ENCODE measurements around the gene C11orf24. TPM values are rescaled to one million over a fixed set of nuclear protein-coding genes. Genes with fewer than 3 reads are reported as not detected.

The C11orf24 gene
- total and polyA plus RNA-seq, 10 of the 15 experiments (the other 5 are each of a cell fraction or from before 2014, with no cell fraction given) = 4.3 to 104 (median 41.4) TPM

DNA sequence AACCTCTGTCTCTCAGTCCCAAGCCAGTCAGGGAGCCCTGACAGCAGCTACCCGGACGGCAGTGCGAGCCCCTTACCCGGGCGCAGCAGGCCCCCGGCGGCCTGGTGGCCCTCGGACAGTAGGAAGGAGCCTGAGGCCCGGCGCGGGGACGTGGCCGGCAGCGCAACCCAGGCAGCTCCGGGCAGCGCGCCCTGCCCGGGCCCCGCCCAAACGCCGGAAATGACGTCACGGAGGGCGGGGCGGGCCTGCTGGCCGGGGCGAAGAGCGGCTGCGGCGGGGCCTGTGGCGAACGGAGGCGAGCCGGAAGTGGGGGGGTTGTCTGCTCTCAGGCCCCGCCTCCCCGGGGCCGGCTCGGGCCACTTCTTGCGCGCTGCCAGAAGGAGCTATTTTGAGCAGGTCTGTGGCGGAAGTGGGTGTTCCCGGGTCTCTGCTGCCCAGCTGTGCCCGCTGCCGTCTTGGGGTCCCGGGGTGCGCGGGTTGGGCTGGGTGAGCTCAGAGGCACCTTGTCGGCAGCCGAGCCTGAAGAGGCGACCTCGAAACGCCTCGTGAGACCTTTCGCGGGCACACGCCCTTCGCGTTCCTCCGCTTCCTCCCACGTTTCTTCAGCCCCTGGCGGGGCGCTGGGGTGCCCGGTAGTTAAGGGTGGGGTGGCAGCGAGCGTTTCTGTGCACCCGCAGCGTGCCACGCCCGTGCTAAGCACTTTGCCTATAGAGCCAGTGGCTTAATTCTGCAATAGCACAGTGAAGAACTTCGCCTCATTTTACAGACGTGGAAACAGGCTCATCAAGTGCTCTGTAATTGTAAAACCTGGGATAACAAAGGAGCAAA, at the start of gene C11orf24 (continued):
- peak; percentile 76 for TF ChIP-seq GABPA (IDR thresholded peaks at IDR 0.05; ENCODE audit: low read depth)
- no peak for TF ChIP-seq RELA (IDR thresholded peaks at IDR 0.05; ENCODE audit: borderline replicate concordance, partially characterized antibody)
- no peak for TF ChIP-seq KAT2A (conservative IDR thresholded peaks at IDR 0.05; ENCODE audit: control insufficient read depth, low read depth, low read length)
- peak; percentile 50; the same call in 1 of the 2 replicates for TF ChIP-seq LARP7 (IDR thresholded peaks at IDR 0.05)
- TF ChIP-seq BRCA1 (IDR thresholded peaks at IDR 0.05; ENCODE audit: low read depth, low read length) = no peak; the same call in 1 of the 2 replicates
- no peak for TF ChIP-seq YBX1 (IDR thresholded peaks at IDR 0.05)
- TF ChIP-seq, protein P1, sequence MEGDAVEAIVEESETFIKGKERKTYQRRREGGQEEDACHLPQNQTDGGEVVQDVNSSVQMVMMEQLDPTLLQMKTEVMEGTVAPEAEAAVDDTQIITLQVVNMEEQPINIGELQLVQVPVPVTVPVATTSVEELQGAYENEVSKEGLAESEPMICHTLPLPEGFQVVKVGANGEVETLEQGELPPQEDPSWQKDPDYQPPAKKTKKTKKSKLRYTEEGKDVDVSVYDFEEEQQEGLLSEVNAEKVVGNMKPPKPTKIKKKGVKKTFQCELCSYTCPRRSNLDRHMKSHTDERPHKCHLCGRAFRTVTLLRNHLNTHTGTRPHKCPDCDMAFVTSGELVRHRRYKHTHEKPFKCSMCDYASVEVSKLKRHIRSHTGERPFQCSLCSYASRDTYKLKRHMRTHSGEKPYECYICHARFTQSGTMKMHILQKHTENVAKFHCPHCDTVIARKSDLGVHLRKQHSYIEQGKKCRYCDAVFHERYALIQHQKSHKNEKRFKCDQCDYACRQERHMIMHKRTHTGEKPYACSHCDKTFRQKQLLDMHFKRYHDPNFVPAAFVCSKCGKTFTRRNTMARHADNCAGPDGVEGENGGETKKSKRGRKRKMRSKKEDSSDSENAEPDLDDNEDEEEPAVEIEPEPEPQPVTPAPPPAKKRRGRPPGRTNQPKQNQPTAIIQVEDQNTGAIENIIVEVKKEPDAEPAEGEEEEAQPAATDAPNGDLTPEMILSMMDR (IDR thresholded peaks at IDR 0.05 in 2 of 3, conservative IDR thresholded peaks at IDR 0.05 in 1 of 3; ENCODE audit: control insufficient read depth in 2 of 3, extremely low read depth in 1 of 3, insufficient read depth in 1 of 3, low read depth in 3 of 3, low read length in 3 of 3) = no peak
- TF ChIP-seq, protein P2, sequence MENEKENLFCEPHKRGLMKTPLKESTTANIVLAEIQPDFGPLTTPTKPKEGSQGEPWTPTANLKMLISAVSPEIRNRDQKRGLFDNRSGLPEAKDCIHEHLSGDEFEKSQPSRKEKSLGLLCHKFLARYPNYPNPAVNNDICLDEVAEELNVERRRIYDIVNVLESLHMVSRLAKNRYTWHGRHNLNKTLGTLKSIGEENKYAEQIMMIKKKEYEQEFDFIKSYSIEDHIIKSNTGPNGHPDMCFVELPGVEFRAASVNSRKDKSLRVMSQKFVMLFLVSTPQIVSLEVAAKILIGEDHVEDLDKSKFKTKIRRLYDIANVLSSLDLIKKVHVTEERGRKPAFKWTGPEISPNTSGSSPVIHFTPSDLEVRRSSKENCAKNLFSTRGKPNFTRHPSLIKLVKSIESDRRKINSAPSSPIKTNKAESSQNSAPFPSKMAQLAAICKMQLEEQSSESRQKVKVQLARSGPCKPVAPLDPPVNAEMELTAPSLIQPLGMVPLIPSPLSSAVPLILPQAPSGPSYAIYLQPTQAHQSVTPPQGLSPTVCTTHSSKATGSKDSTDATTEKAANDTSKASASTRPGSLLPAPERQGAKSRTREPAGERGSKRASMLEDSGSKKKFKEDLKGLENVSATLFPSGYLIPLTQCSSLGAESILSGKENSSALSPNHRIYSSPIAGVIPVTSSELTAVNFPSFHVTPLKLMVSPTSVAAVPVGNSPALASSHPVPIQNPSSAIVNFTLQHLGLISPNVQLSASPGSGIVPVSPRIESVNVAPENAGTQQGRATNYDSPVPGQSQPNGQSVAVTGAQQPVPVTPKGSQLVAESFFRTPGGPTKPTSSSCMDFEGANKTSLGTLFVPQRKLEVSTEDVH (IDR thresholded peaks at IDR 0.05; ENCODE audit: low read depth, partially characterized antibody) = no peak
- TF ChIP-seq EP300 (IDR thresholded peaks at IDR 0.05; ENCODE audit: borderline replicate concordance in 1 of 2, control insufficient read depth in 1 of 2, low read depth in 2 of 2, low read length in 2 of 2) = no peak
- TF ChIP-seq SMAD1 (IDR thresholded peaks at IDR 0.05; ENCODE audit: low read depth, partially characterized antibody) = peak; percentile 47
- no peak; the same call in 1 of the 2 replicates for TF ChIP-seq PKNOX1 (IDR thresholded peaks at IDR 0.05)
- peak; percentile 29; the same call in 1 of the 2 replicates for TF ChIP-seq RB1 (IDR thresholded peaks at IDR 0.05; ENCODE audit: borderline replicate concordance)
- 0 out of 2 replicates have a peak, but pooled peaks have one; percentile 24 for TF ChIP-seq ZBED1 (IDR thresholded peaks at IDR 0.05; ENCODE audit: borderline replicate concordance)
- 0 out of 4 replicates have a peak, but pooled peaks of 1 of the 2 experiments have one; percentile 7 for TF ChIP-seq SRF (IDR thresholded peaks at IDR 0.05; ENCODE audit: low read depth in 2 of 2, low read length in 2 of 2)
- TF ChIP-seq IKZF2 (IDR thresholded peaks at IDR 0.05) = peak; percentile 51 to 59; a peak in 2 of 4 replicates
- no peak; the same call in 1 of the 2 replicates for TF ChIP-seq SIN3A (IDR thresholded peaks at IDR 0.05; ENCODE audit: low read depth, low read length)
- no peak for TF ChIP-seq STAT3 (IDR thresholded peaks at IDR 0.05; ENCODE audit: low read depth, low read length)
- no peak for TF ChIP-seq JUNB (IDR thresholded peaks at IDR 0.05)
- peak; percentile 89 for TF ChIP-seq POLR2AphosphoS5 (IDR thresholded peaks at IDR 0.05; ENCODE audit: low read length)
- TF ChIP-seq SP1 (IDR thresholded peaks at IDR 0.05; ENCODE audit: low read depth, low read length) = peak; percentile 59
- TF ChIP-seq, protein P3, sequence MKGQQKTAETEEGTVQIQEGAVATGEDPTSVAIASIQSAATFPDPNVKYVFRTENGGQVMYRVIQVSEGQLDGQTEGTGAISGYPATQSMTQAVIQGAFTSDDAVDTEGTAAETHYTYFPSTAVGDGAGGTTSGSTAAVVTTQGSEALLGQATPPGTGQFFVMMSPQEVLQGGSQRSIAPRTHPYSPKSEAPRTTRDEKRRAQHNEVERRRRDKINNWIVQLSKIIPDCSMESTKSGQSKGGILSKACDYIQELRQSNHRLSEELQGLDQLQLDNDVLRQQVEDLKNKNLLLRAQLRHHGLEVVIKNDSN (IDR thresholded peaks at IDR 0.05; ENCODE audit: borderline replicate concordance, extremely low read length, insufficient read depth, low read depth, low read length) = no peak
